Mesothelial cell of epicardium (in vitro differentiated cells): ENCODE measurements around the gene PPP2R2C. TPM values are rescaled to one million over a fixed set of nuclear protein-coding genes. Genes with fewer than 3 reads are reported as not detected.

ENCODE experiments used
- DNase-seq, 2 experiments: peaks; one replicate each; pipeline ENCODE4 v3.0.0; 2021; ENCODE audit warnings: low spot score in 2 of 2; ENCODE audit not compliant: unreplicated experiment in 2 of 2
- H3K27ac Mint-ChIP-seq: 2 replicates; pipeline ENCODE4 v1.8.0; 2021; ENCODE audit warnings: mixed read lengths
- H3K27me3 Mint-ChIP-seq: 2 replicates; pipeline ENCODE4 v1.8.0; 2021; ENCODE audit warnings: low read depth, mixed read lengths
- H3K36me3 Mint-ChIP-seq: 2 replicates; pipeline ENCODE4 v1.8.0; 2021; ENCODE audit warnings: mixed read lengths
- H3K4me1 Mint-ChIP-seq: 2 replicates; pipeline ENCODE4 v1.8.0; 2021; ENCODE audit warnings: mixed read lengths
- H3K4me3 Mint-ChIP-seq: 2 replicates; pipeline ENCODE4 v1.8.0; 2021; ENCODE audit warnings: mild to moderate bottlenecking, moderate library complexity, mixed read lengths
- H3K9me3 Mint-ChIP-seq: 2 replicates; pipeline ENCODE4 v1.8.0; 2021; ENCODE audit warnings: mixed read lengths
- CTCF ChIP-seq: fragments of 200-600 bp; sonication (generic); IDR thresholded peaks from one replicate; pipeline ENCODE4 v1.5.0; 2021; ENCODE audit warnings: antibody characterized with exemption; ENCODE audit not compliant: unreplicated experiment
- total RNA-seq: library from RNA; stranded (reverse); gene quantifications from 3 replicates; pipeline ENCODE4 v1.2.1, GENCODE V29; 2021

Gene PPP2R2C
- total RNA-seq, 1 donor from 2014 or later: 5.2 TPM

DNA sequence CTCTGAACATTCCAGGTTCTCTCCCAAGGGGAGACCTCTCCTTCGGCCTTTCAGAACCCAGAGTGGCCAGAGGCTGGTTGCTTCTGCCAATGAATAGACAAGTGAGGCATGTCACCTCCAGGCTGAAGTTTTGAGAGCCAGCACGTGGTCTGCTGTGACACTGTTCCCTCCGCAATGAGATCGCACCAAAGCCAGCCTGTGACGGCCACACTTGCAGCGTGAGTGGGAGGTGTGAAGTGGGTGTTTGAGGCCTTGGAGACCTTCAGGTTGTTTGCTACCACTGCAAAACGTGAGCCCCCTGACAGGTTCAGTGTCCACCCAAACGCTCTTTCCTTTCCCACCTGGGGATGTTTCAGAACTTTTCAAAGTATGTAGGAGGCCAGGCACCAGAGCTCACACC lies 121.8 kb downstream of the PPP2R2C start:
- Mint-ChIP-seq H3K9me3 (no peaks in the 10 kb centered on the region), H3K27me3 (peaks cover 35% of the 10 kb centered on the region), H3K4me1 (no peaks in the 10 kb centered on the region), H3K27ac (no peak overlapping the region), H3K36me3 (no peaks in the 10 kb centered on the region), H3K4me3 (no peak overlapping the region)
- TF ChIP-seq CTCF: no peak
- no peak for DNase-seq

DNA sequence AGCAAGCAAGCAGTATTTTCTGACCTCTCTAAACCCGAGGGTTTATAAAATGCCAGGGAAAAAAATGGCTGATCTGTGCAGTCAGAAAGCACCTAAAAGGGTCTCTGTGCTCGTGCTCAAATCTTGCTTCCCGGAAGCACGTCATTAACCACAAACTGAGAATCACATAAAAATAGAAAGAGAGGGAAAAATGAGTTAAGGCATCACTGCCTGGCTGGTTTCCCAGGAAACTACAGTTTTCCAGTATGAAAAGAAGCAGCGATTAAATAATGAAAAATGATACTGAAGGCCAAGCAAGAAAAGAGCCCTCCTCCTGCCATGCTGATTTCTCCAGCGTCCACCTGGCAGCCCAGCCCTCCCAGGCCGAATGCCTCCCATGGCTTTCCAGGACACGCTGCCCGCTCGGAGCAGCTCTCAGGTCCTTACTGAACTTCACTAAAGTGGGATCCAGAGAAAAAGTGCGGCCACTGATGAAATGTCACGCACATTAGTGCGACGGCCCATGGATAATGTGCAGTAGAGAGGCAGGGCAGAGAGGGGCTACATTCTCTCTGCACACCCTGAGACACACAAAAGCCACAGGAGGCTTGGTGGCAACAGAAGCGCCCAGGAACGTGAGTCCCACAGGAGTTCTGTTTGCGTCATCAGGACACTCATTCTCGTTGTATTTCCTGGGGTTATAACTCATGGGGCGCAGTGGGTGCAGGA lies 122.4 kb downstream of the PPP2R2C start:
- no peak overlapping the region for H3K27ac Mint-ChIP-seq
- DNase-seq: no peak
- H3K36me3 Mint-ChIP-seq: no peaks in the 10 kb centered on the region
- no peaks in the 10 kb centered on the region for H3K4me1 Mint-ChIP-seq
- no peak for TF ChIP-seq CTCF
- H3K4me3 Mint-ChIP-seq: no peak overlapping the region
- peaks cover 35% of the 10 kb centered on the region for H3K27me3 Mint-ChIP-seq
- H3K9me3 Mint-ChIP-seq: peaks cover 2% of the 10 kb centered on the region

- no peak for DNase-seq
- no peaks in the 10 kb centered on the region for H3K4me1 Mint-ChIP-seq
- peaks cover 6% of the 10 kb centered on the region for H3K9me3 Mint-ChIP-seq
- H3K27ac Mint-ChIP-seq: no peak overlapping the region
- no peaks in the 10 kb centered on the region for H3K36me3 Mint-ChIP-seq
- no peak overlapping the region for H3K4me3 Mint-ChIP-seq
- H3K27me3 Mint-ChIP-seq: peaks cover 38% of the 10 kb centered on the region
- no peak for TF ChIP-seq CTCF
These were observed 124.0 kb downstream of the PPP2R2C start for GRCh38 chr4:6348408-6348807.

- peaks cover 6% of the 10 kb centered on the region for H3K9me3 Mint-ChIP-seq
- TF ChIP-seq CTCF: no peak
- H3K4me3 Mint-ChIP-seq: no peak overlapping the region
These were observed 124.8 kb downstream of the PPP2R2C start for GRCh38 chr4:6347511-6348045.

GRCh38 chr4:6346373-6347110 lies 125.9 kb downstream of the PPP2R2C start:
- DNase-seq: no peak
- Mint-ChIP-seq H3K27ac (no peak overlapping the region), H3K9me3 (peaks cover 6% of the 10 kb centered on the region), H3K4me3 (no peak overlapping the region), H3K36me3 (no peaks in the 10 kb centered on the region), H3K4me1 (no peaks in the 10 kb centered on the region), H3K27me3 (peaks cover 37% of the 10 kb centered on the region)
- no peak for TF ChIP-seq CTCF

More at GRCh38 chr4:6347511-6348045, 124.8 kb downstream of the PPP2R2C start:
- Mint-ChIP-seq H3K27me3 (peaks cover 40% of the 10 kb centered on the region), H3K4me1 (no peaks in the 10 kb centered on the region), H3K27ac (no peak overlapping the region), H3K36me3 (no peaks in the 10 kb centered on the region)
- DNase-seq: no peak
